Osteoblast (primary cell): ENCODE results near the gene IL17REL. TPM values are rescaled to one million over a fixed set of nuclear protein-coding genes. Genes with fewer than 3 reads are reported as not detected.

ENCODE experiments used
- DNase-seq: peaks from one replicate; pipeline ENCODE4 v3.0.0; 2011; ENCODE audit warnings: low spot score, mixed read lengths; ENCODE audit not compliant: insufficient read length; ENCODE audit errors: missing footprints
- H2AFZ ChIP-seq: 2 replicates; pipeline ENCODE4 v1.6.0; 2011; ENCODE audit warnings: mild to moderate bottlenecking, low read length
- H3K27ac ChIP-seq: 2 replicates; pipeline ENCODE4 v1.5.1; 2011; ENCODE audit warnings: mild to moderate bottlenecking, low read depth, low read length, moderate library complexity
- H3K27me3 ChIP-seq: 2 replicates; pipeline ENCODE4 v1.6.0; 2012; ENCODE audit warnings: mild to moderate bottlenecking, control low read depth, inconsistent platforms, low read length, moderate library complexity; ENCODE audit not compliant: insufficient read depth
- H3K36me3 ChIP-seq: 2 replicates; pipeline ENCODE4 v1.5.1; 2011; ENCODE audit warnings: mild to moderate bottlenecking, low read length, control low read depth, moderate library complexity; ENCODE audit not compliant: insufficient read depth
- H3K4me1 ChIP-seq: 2 replicates; pipeline ENCODE4 v1.5.1; 2011; ENCODE audit warnings: mild to moderate bottlenecking, low read length, control low read depth, moderate library complexity; ENCODE audit not compliant: insufficient read depth
- H3K4me2 ChIP-seq: 2 replicates; pipeline ENCODE4 v1.6.0; 2011; ENCODE audit warnings: mild to moderate bottlenecking, low read length; ENCODE audit not compliant: insufficient read depth
- H3K4me3 ChIP-seq: fragments of 200-600 bp; sonication (generic); 3 replicates; pipeline ENCODE4 v1.5.1; 2012; ENCODE audit warnings: mild to moderate bottlenecking, low read length, inconsistent platforms; ENCODE audit not compliant: insufficient read depth
- H3K79me2 ChIP-seq: 2 replicates; pipeline ENCODE4 v1.6.0; 2012; ENCODE audit warnings: mild to moderate bottlenecking, low read length, control low read depth, inconsistent platforms; ENCODE audit not compliant: insufficient read depth
- H3K9me3 ChIP-seq: 2 replicates; pipeline ENCODE4 v1.5.1; 2011; ENCODE audit warnings: low read depth, low read length, control low read depth
- H4K20me1 ChIP-seq: 2 replicates; pipeline ENCODE4 v1.6.0; 2012; ENCODE audit warnings: mild to moderate bottlenecking, low read length, control low read depth; ENCODE audit not compliant: insufficient read depth
- CTCF ChIP-seq: IDR thresholded peaks from 2 replicates; pipeline ENCODE4 v1.5.1; 2011; ENCODE audit warnings: mild to moderate bottlenecking, low read depth, low read length, moderate library complexity; ENCODE audit errors: extremely low read depth
- total RNA-seq: library from RNA; depleted of rRNA; stranded (reverse); fragments of >200 nt; gene quantifications from 2 replicates; pipeline ENCODE4 v1.2.3, GENCODE V29; 2012

Gene IL17REL
- total RNA-seq, 1 donor, result not detected

GRCh38 chr22:50009251-50009650 is 3.3 kb downstream of the IL17REL start:
- no peak overlapping the region for H3K27ac ChIP-seq
- H3K27me3 ChIP-seq, result peaks cover 41% of the 10 kb centered on the region
- H3K9me3 ChIP-seq, result no peaks in the 10 kb centered on the region
- no peaks in the 10 kb centered on the region for H3K36me3 ChIP-seq
- no peak overlapping the region for H3K4me3 ChIP-seq
- TF ChIP-seq CTCF, result no peak
- peak; percentile 50 for DNase-seq
- H3K4me2 ChIP-seq, result no peak overlapping the region
- H2AFZ ChIP-seq, result no peak overlapping the region
- H3K4me1 ChIP-seq, result no peaks in the 10 kb centered on the region
- no peaks in the 10 kb centered on the region for H3K79me2 ChIP-seq
- no peaks in the 10 kb centered on the region for H4K20me1 ChIP-seq

- peak; percentile 76 for DNase-seq
- no peak overlapping the region for H3K4me2 ChIP-seq
- no peak for TF ChIP-seq CTCF
- no peak overlapping the region for H2AFZ ChIP-seq
- H3K36me3 ChIP-seq, result no peaks in the 10 kb centered on the region
- no peaks in the 10 kb centered on the region for H4K20me1 ChIP-seq
- no peaks in the 10 kb centered on the region for H3K4me1 ChIP-seq
- peaks cover 35% of the 10 kb centered on the region for H3K27me3 ChIP-seq
- H3K4me3 ChIP-seq, result no peak overlapping the region
- H3K79me2 ChIP-seq, result no peaks in the 10 kb centered on the region
- no peak overlapping the region for H3K27ac ChIP-seq
- H3K9me3 ChIP-seq, result no peaks in the 10 kb centered on the region
These were observed 4.2 kb downstream of the IL17REL start for GRCh38 chr22:50008151-50009040.

- Histone ChIP-seq H3K4me2 (no peak overlapping the region), H3K27me3 (peaks cover 22% of the 10 kb centered on the region), H3K79me2 (no peaks in the 10 kb centered on the region), H3K4me3 (no peak overlapping the region), H3K36me3 (no peaks in the 10 kb centered on the region), H3K4me1 (no peaks in the 10 kb centered on the region), H4K20me1 (no peaks in the 10 kb centered on the region), H2AFZ (no peak overlapping the region), H3K9me3 (no peaks in the 10 kb centered on the region), H3K27ac (no peak overlapping the region)
- TF ChIP-seq CTCF, result no peak
- no peak for DNase-seq
These were observed 5.5 kb downstream of the IL17REL start for GRCh38 chr22:50007057-50007511.

- no peak overlapping the region for H3K4me2 ChIP-seq
These were observed 7.6 kb downstream of the IL17REL start for GRCh38 chr22:50004918-50005317.

More at GRCh38 chr22:50004918-50005317, 7.6 kb downstream of the IL17REL start:
- no peaks in the 10 kb centered on the region for H3K9me3 ChIP-seq
- peaks cover 11% of the 10 kb centered on the region for H3K27me3 ChIP-seq
- no peak overlapping the region for H3K4me3 ChIP-seq
- H3K27ac ChIP-seq, result no peak overlapping the region
- H3K4me1 ChIP-seq, result no peaks in the 10 kb centered on the region
- no peak for DNase-seq
- no peaks in the 10 kb centered on the region for H3K79me2 ChIP-seq
- H3K36me3 ChIP-seq, result no peaks in the 10 kb centered on the region
- H4K20me1 ChIP-seq, result no peaks in the 10 kb centered on the region
- H2AFZ ChIP-seq, result no peak overlapping the region
- no peak for TF ChIP-seq CTCF
